Neuron (in vitro differentiated cells): ENCODE results near the gene PNP.
"Not testable (repeated sequence)": the region's sequence is repeated elsewhere in the genome, so short reads cannot be mapped to it uniquely, and the experiment has no call there.

Experiments used
- H2AFZ ChIP-seq: one replicate; pipeline ENCODE4 v1.6.1; 2013; ENCODE audit warnings: low read depth, mild to moderate bottlenecking, inconsistent platforms, low read length, moderate library complexity
- H3K27me3 ChIP-seq: one replicate; pipeline ENCODE4 v1.6.1; 2013; ENCODE audit warnings: low read length; ENCODE audit not compliant: insufficient read depth
- H3K36me3 ChIP-seq: one replicate; pipeline ENCODE4 v1.6.1; 2013; ENCODE audit warnings: low read length; ENCODE audit not compliant: insufficient read depth
- H3K4me1 ChIP-seq: one replicate; pipeline ENCODE4 v1.6.1; 2013; ENCODE audit warnings: low read length; ENCODE audit not compliant: insufficient read depth
- H3K4me3 ChIP-seq: 2 replicates; pipeline ENCODE4 v1.5.1; 2013; ENCODE audit warnings: mild to moderate bottlenecking, low read length, moderate library complexity
- H3K9me3 ChIP-seq: one replicate; pipeline ENCODE4 v1.6.1; 2013; ENCODE audit warnings: low read length

The PNP gene

DNA sequence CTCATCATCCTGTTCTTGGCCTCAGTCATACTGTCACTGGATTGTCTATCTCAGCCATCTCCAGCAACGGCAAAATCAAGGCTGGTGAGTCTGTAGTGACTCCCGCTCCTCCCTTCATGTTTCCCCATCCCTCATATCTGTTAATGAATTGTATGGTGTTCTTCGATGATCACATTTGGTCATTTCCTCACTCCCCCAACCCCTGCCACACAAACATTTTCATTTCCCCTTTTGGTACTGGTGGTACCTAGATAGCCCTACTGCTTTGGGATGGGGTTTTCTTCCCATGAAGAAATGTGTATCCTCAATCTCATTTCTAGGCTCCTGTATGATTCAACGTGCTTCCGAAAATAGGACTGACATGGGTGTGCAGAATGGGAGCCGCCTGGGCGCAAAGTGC, 30.5 kb upstream of the PNP start:
- Histone ChIP-seq H3K36me3 (no peaks in the 10 kb centered on the region), H3K27me3 (peaks cover 36% of the 10 kb centered on the region), H3K4me1 (no peaks in the 10 kb centered on the region), H3K9me3 (peaks cover 6% of the 10 kb centered on the region), H3K4me3 (no peak overlapping the region), H2AFZ (no peak overlapping the region)

DNA sequence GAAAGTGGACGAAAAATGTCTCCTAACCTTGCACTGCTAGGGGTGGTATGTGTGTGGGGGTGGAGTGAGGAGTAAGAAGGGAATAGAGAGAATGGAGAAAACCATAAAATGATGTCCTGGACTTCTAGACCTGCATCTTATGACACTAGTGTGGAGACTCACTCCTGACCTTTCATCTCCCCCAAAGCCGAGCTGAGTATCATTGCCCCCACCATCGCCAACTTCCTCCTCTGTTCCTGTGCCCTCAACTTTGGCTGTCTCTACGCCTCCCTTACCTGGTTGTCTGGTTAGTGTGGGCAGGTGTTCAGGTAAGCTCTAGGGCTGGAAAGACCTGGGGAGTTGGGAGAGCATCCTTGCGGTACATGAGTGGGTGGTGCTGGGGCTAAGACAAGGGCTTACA, 28.7 kb upstream of the PNP start:
- H3K36me3 ChIP-seq = peaks cover 8% of the 10 kb centered on the region
- H2AFZ ChIP-seq = no peak overlapping the region
- H3K4me3 ChIP-seq = no peak overlapping the region
- peaks cover 25% of the 10 kb centered on the region for H3K27me3 ChIP-seq
- peaks cover 6% of the 10 kb centered on the region for H3K9me3 ChIP-seq
- no peaks in the 10 kb centered on the region for H3K4me1 ChIP-seq

DNA sequence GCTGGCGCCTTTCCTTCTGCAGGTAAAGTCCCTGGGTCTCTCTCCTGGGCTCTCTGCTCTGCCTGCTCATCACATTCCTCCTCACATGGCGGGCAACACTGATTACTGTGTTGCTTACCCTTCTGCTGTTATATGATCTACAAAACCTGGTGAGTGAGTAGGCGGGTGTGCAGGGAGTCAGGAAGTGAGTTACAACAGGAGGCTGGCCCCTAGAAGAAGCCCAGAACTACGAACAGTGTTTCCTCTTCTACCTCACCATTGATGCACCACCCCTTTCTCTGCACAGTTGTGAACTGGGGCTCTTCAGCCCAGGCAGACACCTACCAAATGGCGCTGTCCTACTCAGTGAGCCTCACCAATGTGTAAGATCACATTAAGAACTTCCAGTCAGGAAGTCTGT, 28.3 kb upstream of the PNP start:
- Histone ChIP-seq H3K27me3 (peaks cover 21% of the 10 kb centered on the region), H3K4me3 (no peak overlapping the region), H3K4me1 (no peaks in the 10 kb centered on the region), H3K9me3 (peaks cover 4% of the 10 kb centered on the region), H2AFZ (no peak overlapping the region), H3K36me3 (peaks cover 12% of the 10 kb centered on the region)

DNA sequence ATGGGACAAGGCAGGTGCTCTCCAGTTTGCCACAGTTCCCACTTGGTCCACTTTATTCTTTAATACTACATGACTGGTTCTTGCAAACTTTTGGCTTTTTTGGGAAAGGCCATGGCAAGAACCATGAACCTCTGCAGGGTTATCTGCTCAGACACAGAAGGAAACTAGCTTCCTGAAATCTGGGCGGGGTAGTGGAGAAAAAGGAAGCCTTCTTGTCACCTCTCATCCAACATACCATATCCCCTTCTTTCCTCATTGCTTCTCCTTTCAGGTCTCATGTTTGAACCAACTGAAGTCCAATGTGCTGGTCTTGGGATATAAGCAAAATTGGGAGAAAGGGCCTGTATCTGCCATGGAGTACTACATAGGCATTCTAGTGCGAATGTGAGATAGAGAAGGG, 27.7 kb upstream of the PNP start:
- no peaks in the 10 kb centered on the region for H3K4me1 ChIP-seq
- no peak overlapping the region for H3K4me3 ChIP-seq
- no peak overlapping the region for H2AFZ ChIP-seq
- H3K27me3 ChIP-seq = peaks cover 20% of the 10 kb centered on the region
- H3K36me3 ChIP-seq = peaks cover 18% of the 10 kb centered on the region
- H3K9me3 ChIP-seq = peaks cover 4% of the 10 kb centered on the region

DNA sequence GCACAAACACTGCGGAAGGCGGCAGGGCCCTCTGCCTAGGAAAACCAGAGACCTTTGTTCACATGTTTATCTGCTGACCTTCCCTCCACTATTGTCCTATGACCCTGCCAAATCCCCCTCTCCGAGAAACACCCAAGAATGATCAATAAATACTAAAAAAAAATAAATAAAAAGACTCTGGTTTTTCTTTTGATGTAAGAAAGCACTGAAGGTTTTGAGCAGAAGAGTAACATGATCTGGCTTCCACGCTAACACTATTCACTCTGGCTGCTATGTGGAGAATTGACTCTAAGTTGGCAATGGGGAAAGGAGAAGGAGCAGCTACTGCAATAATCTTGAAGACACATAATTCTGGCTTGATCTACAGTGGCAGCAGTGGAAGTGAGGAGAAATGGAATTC, 25.6 kb upstream of the PNP start:
- H3K27me3 ChIP-seq, H3K4me3 ChIP-seq, H3K9me3 ChIP-seq, H3K4me1 ChIP-seq, H2AFZ ChIP-seq: not testable (repeated sequence)
- peaks cover 40% of the 10 kb centered on the region for H3K36me3 ChIP-seq

DNA sequence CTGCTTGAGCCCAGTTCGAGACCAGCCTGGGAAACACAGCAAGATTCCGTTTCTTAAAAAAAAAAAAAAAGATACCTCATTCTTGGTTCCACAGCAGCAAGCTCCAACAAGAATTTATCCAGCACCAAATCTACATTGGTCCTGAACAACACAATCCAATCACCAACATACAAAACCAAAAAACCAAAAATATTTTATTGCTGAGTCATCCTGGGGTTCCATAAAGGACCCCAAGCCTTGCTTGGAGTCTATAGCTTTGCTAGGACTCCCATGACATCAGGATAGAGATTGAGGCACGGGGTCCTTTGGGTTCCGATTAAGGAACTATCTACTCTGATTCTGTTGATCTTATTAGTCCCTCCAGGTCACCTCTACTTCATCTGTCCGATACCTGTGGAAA, 22.3 kb upstream of the PNP start:
- H2AFZ ChIP-seq = no peak overlapping the region
- H3K36me3 ChIP-seq = peaks cover 63% of the 10 kb centered on the region
- H3K4me1 ChIP-seq = no peaks in the 10 kb centered on the region
- no peaks in the 10 kb centered on the region for H3K27me3 ChIP-seq
- no peak overlapping the region for H3K4me3 ChIP-seq
- peaks cover 4% of the 10 kb centered on the region for H3K9me3 ChIP-seq

DNA sequence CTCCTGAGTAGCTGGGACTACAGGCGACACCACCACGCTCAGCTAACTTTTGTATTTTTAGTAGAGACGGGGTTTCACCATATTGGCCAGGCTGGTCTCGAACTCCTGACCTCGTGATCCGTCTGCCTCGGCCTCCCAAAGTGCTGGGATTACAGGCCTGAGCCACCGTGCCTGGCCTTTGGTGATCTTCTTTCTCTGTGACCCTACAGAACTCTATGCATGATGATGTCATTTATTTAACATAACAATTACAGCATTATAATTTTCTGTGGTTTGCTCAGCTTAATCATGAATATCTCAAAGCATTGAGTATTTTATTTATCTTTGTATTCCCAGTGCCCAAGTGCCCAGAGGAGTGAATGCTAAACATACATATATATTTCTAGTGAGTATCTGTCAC, 16.4 kb upstream of the PNP start:
- not testable (repeated sequence) for H3K27me3 ChIP-seq, H3K4me3 ChIP-seq, H2AFZ ChIP-seq, H3K9me3 ChIP-seq
- Histone ChIP-seq H3K36me3 (peaks cover 62% of the 10 kb centered on the region), H3K4me1 (peaks cover 18% of the 10 kb centered on the region)

DNA sequence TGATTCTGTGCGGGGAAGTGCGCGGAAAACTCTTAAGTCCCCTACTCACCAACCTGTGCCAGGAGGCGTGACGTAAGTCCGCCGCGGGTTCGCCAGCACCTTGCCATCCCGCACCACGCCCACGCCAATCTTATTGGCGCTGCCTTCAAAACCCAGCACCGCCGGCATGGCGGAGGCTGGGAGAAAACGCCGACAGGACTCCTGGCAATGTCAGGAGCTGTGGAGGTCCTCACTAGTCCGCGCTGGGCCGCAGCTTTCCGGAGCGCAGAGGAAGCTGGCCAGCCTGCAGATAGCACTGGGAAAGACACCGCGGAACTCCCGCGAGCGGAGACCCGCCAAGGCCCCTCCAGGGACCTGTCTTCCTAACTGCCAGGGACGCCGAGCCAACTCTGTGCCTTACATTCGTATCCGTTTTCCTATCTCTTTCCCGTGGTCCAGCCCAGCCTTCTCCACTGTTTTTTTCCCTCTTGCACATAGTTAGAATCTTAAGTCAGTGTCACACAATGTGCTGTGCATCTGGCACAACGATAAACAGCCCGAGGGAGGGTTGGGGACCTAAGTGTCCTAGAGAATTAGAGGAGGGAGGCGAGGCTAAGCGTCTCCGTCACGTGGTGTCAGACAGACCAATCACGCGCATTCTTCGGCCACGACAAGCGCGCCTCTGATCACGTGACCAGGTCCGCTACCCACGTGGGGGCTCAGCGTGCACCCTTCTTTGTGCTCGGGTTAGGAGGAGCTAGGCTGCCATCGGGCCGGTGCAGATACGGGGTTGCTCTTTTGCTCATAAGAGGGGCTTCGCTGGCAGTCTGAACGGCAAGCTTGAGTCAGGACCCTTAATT, 14.5 kb upstream of the PNP start, which contains the start of the genes APEX1 and OSGEP:
Gene APEX1 (plus strand): TSS at position 711 of the 839 bp plus-strand sequence. CDS start 420 bp downstream, outside the sequence.
Gene OSGEP (minus strand): TSS at position 297 of the 839 bp plus-strand sequence. CDS start 129 bp downstream, at position 168.
- Histone ChIP-seq H3K9me3 (no peaks in the 10 kb centered on the region), H3K4me3 (peak within 1 kb of the TSS; percentile 85), H3K27me3 (no peaks in the 10 kb centered on the region), H3K4me1 (peaks cover 21% of the 10 kb centered on the region), H3K36me3 (peaks cover 61% of the 10 kb centered on the region), H2AFZ (peak within 1 kb of the TSS; percentile 46)

DNA sequence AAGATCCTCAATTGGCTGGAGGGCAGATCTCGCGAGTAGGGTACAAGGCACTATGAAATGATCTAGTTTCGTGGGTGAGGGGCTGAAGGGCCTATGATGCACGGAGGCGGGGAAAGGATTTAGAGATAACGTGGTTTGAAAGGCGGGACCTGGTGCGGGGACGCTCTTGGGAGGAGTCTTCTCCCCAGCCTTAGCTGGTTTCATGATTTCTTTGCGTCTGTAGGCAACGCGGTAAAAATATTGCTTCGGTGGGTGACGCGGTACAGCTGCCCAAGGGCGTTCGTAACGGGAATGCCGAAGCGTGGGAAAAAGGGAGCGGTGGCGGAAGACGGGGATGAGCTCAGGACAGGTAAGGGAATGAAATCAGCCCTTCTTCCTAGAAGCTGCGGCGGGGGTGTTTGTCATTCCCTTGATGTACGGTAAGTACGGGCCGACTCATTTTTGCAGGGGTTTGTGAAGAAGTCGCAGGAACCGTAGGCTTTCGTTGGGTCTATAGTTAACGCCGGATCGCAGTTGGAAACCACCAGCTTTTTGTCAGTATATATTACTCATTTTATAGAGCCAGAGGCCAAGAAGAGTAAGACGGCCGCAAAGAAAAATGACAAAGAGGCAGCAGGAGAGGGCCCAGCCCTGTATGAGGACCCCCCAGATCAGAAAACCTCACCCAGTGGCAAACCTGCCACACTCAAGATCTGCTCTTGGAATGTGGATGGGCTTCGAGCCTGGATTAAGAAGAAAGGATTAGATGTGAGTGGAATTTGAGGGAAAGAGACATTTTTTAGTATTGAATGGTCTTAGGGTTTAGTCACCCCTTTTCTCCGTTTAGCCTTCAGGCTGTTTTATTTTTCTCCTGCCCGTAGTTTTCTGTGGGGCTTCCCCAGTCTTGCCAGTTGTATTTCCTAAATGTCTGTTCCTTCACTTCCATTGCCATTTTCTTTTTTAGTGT, 13.6 kb upstream of the PNP start:
- H3K4me3 ChIP-seq = peak overlapping the region; percentile 85
- no peaks in the 10 kb centered on the region for H3K9me3 ChIP-seq
- H3K27me3 ChIP-seq = no peaks in the 10 kb centered on the region
- peaks cover 30% of the 10 kb centered on the region for H3K4me1 ChIP-seq
- H2AFZ ChIP-seq = peak overlapping the region; percentile 46
- H3K36me3 ChIP-seq = peaks cover 58% of the 10 kb centered on the region

DNA sequence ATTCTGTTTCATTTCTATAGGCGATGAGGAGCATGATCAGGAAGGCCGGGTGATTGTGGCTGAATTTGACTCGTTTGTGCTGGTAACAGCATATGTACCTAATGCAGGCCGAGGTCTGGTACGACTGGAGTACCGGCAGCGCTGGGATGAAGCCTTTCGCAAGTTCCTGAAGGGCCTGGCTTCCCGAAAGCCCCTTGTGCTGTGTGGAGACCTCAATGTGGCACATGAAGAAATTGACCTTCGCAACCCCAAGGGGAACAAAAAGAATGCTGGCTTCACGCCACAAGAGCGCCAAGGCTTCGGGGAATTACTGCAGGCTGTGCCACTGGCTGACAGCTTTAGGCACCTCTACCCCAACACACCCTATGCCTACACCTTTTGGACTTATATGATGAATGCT, 12.2 kb upstream of the PNP start:
- H3K4me3 ChIP-seq = peak overlapping the region; percentile 85

DNA sequence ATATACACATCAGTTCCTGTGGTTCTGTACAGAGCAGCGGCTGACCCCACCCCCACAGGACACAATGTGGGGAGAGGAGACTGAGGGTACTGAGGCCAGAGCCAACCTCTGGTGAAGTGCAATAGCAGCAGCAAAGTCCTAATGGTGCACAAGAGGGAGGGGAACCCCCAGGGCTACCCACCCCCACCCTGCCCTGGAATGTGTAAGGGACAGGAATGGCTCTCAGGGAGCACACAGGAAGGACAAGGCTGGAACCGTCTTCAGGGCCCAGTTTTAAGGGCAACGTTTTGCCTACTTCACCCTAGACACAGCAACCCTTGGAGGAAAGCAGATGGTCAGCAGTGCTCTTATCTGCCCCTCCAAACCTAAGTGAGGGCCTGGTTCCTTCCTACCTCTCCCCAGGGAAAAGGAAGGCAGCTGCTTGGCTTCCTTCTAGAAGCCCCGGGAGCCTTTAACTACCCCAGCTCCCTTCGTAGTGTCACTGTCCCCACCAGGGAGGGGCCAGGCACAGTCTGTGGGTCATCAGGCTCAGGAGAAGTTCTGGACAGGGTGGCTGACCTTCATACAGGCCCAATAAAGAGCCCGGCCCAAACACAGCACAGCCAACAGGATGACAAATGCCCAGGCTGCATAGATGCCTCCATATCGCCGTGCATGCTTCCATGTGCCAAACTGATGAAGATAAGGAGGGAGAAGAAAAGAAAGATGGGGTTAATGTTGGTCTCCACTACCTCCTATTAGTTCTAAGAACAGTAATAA, 11.0 kb upstream of the PNP start:
- peaks cover 42% of the 10 kb centered on the region for H3K36me3 ChIP-seq
- no peak overlapping the region for H2AFZ ChIP-seq
- no peaks in the 10 kb centered on the region for H3K9me3 ChIP-seq
- H3K4me1 ChIP-seq = peaks cover 36% of the 10 kb centered on the region
- H3K27me3 ChIP-seq = no peaks in the 10 kb centered on the region
- H3K4me3 ChIP-seq = no peak overlapping the region

More for the DNA sequence above, 12.2 kb upstream of the PNP start:
- no peak overlapping the region for H2AFZ ChIP-seq
- H3K36me3 ChIP-seq = peaks cover 53% of the 10 kb centered on the region
- H3K4me1 ChIP-seq = peaks cover 30% of the 10 kb centered on the region
- no peaks in the 10 kb centered on the region for H3K9me3 ChIP-seq
- no peaks in the 10 kb centered on the region for H3K27me3 ChIP-seq

DNA sequence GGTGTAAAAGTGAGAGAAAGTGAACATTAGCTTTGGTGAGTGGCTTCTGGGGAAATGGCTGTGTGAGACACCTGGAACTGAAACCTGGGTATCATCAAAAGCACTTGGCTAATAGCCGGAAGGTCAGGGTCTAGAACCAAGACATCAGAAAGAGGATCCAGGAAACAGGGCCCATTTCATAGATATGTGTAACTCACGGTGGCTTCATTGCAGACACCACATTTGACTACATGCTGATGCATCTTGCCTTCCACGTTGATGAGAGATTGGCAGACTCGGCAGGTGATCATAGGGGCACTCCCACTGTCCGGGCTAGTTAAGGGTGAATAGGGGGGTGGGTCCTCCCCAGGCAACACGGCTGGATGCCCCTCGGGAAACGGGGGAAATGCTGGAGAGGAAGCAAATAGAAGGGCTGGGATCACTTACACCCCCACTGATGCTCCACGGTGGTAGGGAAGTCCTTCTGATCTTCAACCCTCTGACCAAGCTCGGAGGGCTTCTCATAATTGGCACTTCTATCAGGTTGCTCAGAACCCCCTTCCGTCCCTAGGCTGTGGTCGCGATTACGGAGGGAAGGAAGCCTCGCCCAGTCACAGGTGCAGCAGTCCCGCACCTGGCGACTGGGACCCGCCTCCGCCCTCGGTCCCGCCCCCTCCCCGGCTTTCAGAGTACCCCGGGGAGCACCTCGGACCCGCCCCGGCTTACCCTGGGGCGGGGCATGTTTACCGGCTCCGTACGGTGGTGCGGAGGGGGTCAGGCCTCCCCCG, 8.6 kb upstream of the PNP start:
- Histone ChIP-seq H2AFZ (no peak overlapping the region), H3K27me3 (no peaks in the 10 kb centered on the region), H3K4me3 (peak overlapping the region; percentile 97), H3K36me3 (peaks cover 42% of the 10 kb centered on the region), H3K4me1 (peaks cover 33% of the 10 kb centered on the region), H3K9me3 (no peaks in the 10 kb centered on the region)
